GM18505 (cell line): ENCODE data around the gene JMJD8.

ENCODE experiments used
- ATAC-seq: cut with Tn5 transposase; IDR thresholded peaks from one replicate; pipeline ENCODE4 v1.9.1; 2021; ENCODE audit not compliant: unreplicated experiment
- POLR2A ChIP-seq: IDR thresholded peaks from 4 replicates; pipeline ENCODE4 v1.6.1; 2011; ENCODE audit warnings: borderline replicate concordance; ENCODE audit not compliant: insufficient read depth, insufficient read length; ENCODE audit errors: extremely low read depth

JMJD8 gene

GRCh38 chr16:709566-710499, 25.7 kb upstream of the JMJD8 start:
- ATAC-seq: no peak
- no peak for TF ChIP-seq POLR2A

GRCh38 chr16:708959-709358, 24.8 kb upstream of the JMJD8 start:
- TF ChIP-seq POLR2A: no peak
- ATAC-seq: no peak

- no peak for ATAC-seq
These were observed 23.9 kb upstream of the JMJD8 start for GRCh38 chr16:708019-708418.

GRCh38 chr16:707062-707538, 23.0 kb upstream of the JMJD8 start:
- ATAC-seq: no peak
- no peak for TF ChIP-seq POLR2A

More at GRCh38 chr16:708019-708418, 23.9 kb upstream of the JMJD8 start:
- no peak for TF ChIP-seq POLR2A

- no peak for ATAC-seq
- TF ChIP-seq POLR2A: no peak
These were observed 22.3 kb upstream of the JMJD8 start for GRCh38 chr16:706189-707061.

- TF ChIP-seq POLR2A: no peak
- ATAC-seq: no peak
These were observed 21.5 kb upstream of the JMJD8 start, which contains the start of gene FBXL16 for GRCh38 chr16:705431-706188. Gene FBXL16 (minus strand): TSS chr16:705801. CDS start chr16:697405, 8,396 bp downstream.

GRCh38 chr16:704552-705380, 20.6 kb upstream of the JMJD8 start:
- TF ChIP-seq POLR2A: no peak
- ATAC-seq: no peak

- TF ChIP-seq POLR2A: no peak
- no peak for ATAC-seq
These were observed 19.9 kb upstream of the JMJD8 start for GRCh38 chr16:704047-704446.

GRCh38 chr16:703406-703805, 19.3 kb upstream of the JMJD8 start:
- ATAC-seq: no peak
- no peak for TF ChIP-seq POLR2A

- no peak for ATAC-seq
- no peak for TF ChIP-seq POLR2A
These were observed 18.2 kb upstream of the JMJD8 start for GRCh38 chr16:702341-702740.

GRCh38 chr16:700684-701584, 16.8 kb upstream of the JMJD8 start:
- no peak for ATAC-seq

More at GRCh38 chr16:700684-701584, 16.8 kb upstream of the JMJD8 start:
- TF ChIP-seq POLR2A: no peak
